ENCODE measurements around the gene LIN54. TPM values are rescaled to one million over a fixed set of nuclear protein-coding genes. Genes with fewer than 3 reads are reported as not detected.

Gene LIN54
- total RNA-seq, 1 experiment from 2014 or later = 12.7 TPM

- no peak for TF ChIP-seq NR3C1 (CRISPR knock-in tag; conservative IDR thresholded peaks at IDR 0.05; ENCODE audit: low read depth)
- no peak for TF ChIP-seq PRRX2 (CRISPR knock-in tag; IDR thresholded peaks at IDR 0.05)
- no peak for TF ChIP-seq JAZF1 (CRISPR knock-in tag; IDR thresholded peaks at IDR 0.05)
- TF ChIP-seq NR2C2 (CRISPR knock-in tag; IDR thresholded peaks at IDR 0.05) = no peak
These were observed 53.6 kb downstream of the LIN54 start (continued) for GRCh38 chr4:82957045-82957444.

- Mint-ChIP-seq H3K27ac (no peak overlapping the region), H3K27me3 (ENCODE audit: low read depth) (no peaks in the 10 kb centered on the region), H3K36me3 (no peaks in the 10 kb centered on the region), H3K4me3 (no peak overlapping the region), H3K9me3 (no peaks in the 10 kb centered on the region), H3K4me1 (no peaks in the 10 kb centered on the region)
- CTCF ChIA-PET = no interaction called here
- POLR2A ChIA-PET = no interaction called here
- DNase-seq (ENCODE audit: low spot score) = no peak
- TF ChIP-seq CBFB (CRISPR knock-in tag; IDR thresholded peaks at IDR 0.05; ENCODE audit: low read depth) = no peak
- no peak for TF ChIP-seq ESRRA (CRISPR knock-in tag; IDR thresholded peaks at IDR 0.05; ENCODE audit: borderline replicate concordance)
- no peak for ATAC-seq
These were observed 56.4 kb downstream of the LIN54 start for GRCh38 chr4:82954212-82954611.

- ChIA-PET POLR2A (no interaction called here), CTCF (no interaction called here)
- H3K4me3 Mint-ChIP-seq = no peak overlapping the region
- H3K4me1 Mint-ChIP-seq = no peaks in the 10 kb centered on the region
- no peak for TF ChIP-seq GTF2I (CRISPR knock-in tag; conservative IDR thresholded peaks at IDR 0.05)
- no peak for TF ChIP-seq TP53 (CRISPR knock-in tag; IDR thresholded peaks at IDR 0.05)
- no peak for TF ChIP-seq KAT7 (CRISPR knock-in tag; IDR thresholded peaks at IDR 0.05; ENCODE audit: borderline replicate concordance)
- TF ChIP-seq ARID4B (CRISPR knock-in tag; IDR thresholded peaks at IDR 0.05; ENCODE audit: borderline replicate concordance) = no peak
- TF ChIP-seq SOX15 (CRISPR knock-in tag; IDR thresholded peaks at IDR 0.05) = no peak
- no peak for TF ChIP-seq ETV6 (CRISPR knock-in tag; IDR thresholded peaks at IDR 0.05)
- TF ChIP-seq ZBTB21 (CRISPR knock-in tag; IDR thresholded peaks at IDR 0.05; ENCODE audit: borderline replicate concordance) = no peak
- H3K36me3 Mint-ChIP-seq = no peaks in the 10 kb centered on the region
- no peak overlapping the region for H3K27ac Mint-ChIP-seq
- H3K9me3 Mint-ChIP-seq = no peaks in the 10 kb centered on the region
- H3K27me3 Mint-ChIP-seq (ENCODE audit: low read depth) = no peaks in the 10 kb centered on the region
- no peak for DNase-seq (ENCODE audit: low spot score)
- ATAC-seq = no peak
These were observed 59.4 kb downstream of the LIN54 start for GRCh38 chr4:82951196-82951595.

- no peak for DNase-seq (ENCODE audit: low spot score)
- ChIA-PET CTCF (no interaction called here), POLR2A (no interaction called here)
- Mint-ChIP-seq H3K27me3 (ENCODE audit: low read depth) (no peaks in the 10 kb centered on the region), H3K4me1 (no peaks in the 10 kb centered on the region), H3K4me3 (no peak overlapping the region), H3K9me3 (no peaks in the 10 kb centered on the region), H3K36me3 (0 out of 2 replicates have a peak, but pooled peaks cover 3% of the 10 kb centered on the region), H3K27ac (no peak overlapping the region)
- TF ChIP-seq ATF3 (CRISPR knock-in tag; conservative IDR thresholded peaks at IDR 0.05) (no peak), TP53 (CRISPR knock-in tag; IDR thresholded peaks at IDR 0.05) (no peak), ZNF121 (CRISPR knock-in tag; IDR thresholded peaks at IDR 0.05) (no peak), TEAD4 (CRISPR knock-in tag; IDR thresholded peaks at IDR 0.05) (no peak), HMGA2 (CRISPR knock-in tag; IDR thresholded peaks at IDR 0.05) (no peak), E2F5 (CRISPR knock-in tag; IDR thresholded peaks at IDR 0.05) (no peak), ZNF416 (CRISPR knock-in tag; IDR thresholded peaks at IDR 0.05) (no peak)
- no peak for ATAC-seq
These were observed 61.9 kb downstream of the LIN54 start for GRCh38 chr4:82948647-82949204.
